ENCODE measurements around the gene YEATS2. TPM values are rescaled to one million over a fixed set of nuclear protein-coding genes. Genes with fewer than 3 reads are reported as not detected.

The YEATS2 gene
- total RNA-seq, 4 donors from 2014 or later, result 5.7 to 10.8 (median 9.3) TPM

- DNase-seq (no peak), ATAC-seq (no peak)
- Histone ChIP-seq H3K27me3 (no peaks in the 10 kb centered on the region), H3K9me3 (no peaks in the 10 kb centered on the region), H3K4me1 (no peaks in the 10 kb centered on the region), H3K27ac (no peak overlapping the region), H3K36me3 (peaks cover 0 to 77% of the 10 kb centered on the region in 2 donors), H3K4me3 (no peak overlapping the region)
- in situ Hi-C loops (cut with MboI; ENCODE audit: low sequenced_read_pairs in 4 of 4), result no loop called here
- TF ChIP-seq CTCF (IDR thresholded peaks at IDR 0.05 in 4 of 5, conservative IDR thresholded peaks at IDR 0.05 in 1 of 5) (no peak), POLR2A (IDR thresholded peaks at IDR 0.05) (no peak)
- intact Hi-C loops (cut with DNase I; ENCODE audit: low total_unique reads), result no loop called here
These were observed 109.7 kb downstream of the YEATS2 start for GRCh38 chr3:183807209-183807728.

GRCh38 chr3:183807881-183808280 lies 110.3 kb downstream of the YEATS2 start:
- TF ChIP-seq POLR2A (IDR thresholded peaks at IDR 0.05), result no peak
- TF ChIP-seq CTCF (IDR thresholded peaks at IDR 0.05 in 4 of 5, conservative IDR thresholded peaks at IDR 0.05 in 1 of 5), result no peak

GRCh38 chr3:183808355-183808754 lies 110.8 kb downstream of the YEATS2 start:
- Histone ChIP-seq H3K4me1 (no peaks in the 10 kb centered on the region), H3K27ac (no peak overlapping the region), H3K9me3 (no peaks in the 10 kb centered on the region), H3K4me3 (no peak overlapping the region), H3K36me3 (peaks cover 0 to 68% of the 10 kb centered on the region in 2 donors), H3K27me3 (no peaks in the 10 kb centered on the region)
- no peak for DNase-seq
- intact Hi-C loops (cut with DNase I; ENCODE audit: low total_unique reads) (no loop called here), in situ Hi-C loops (cut with MboI; ENCODE audit: low sequenced_read_pairs in 4 of 4) (no loop called here)
- no peak for TF ChIP-seq CTCF (IDR thresholded peaks at IDR 0.05 in 4 of 5, conservative IDR thresholded peaks at IDR 0.05 in 1 of 5)
- no peak for TF ChIP-seq POLR2A (IDR thresholded peaks at IDR 0.05)
- no peak for ATAC-seq

More at GRCh38 chr3:183807881-183808280, 110.3 kb downstream of the YEATS2 start:
- Histone ChIP-seq H3K9me3 (no peaks in the 10 kb centered on the region), H3K4me1 (no peaks in the 10 kb centered on the region), H3K36me3 (peaks cover 0 to 73% of the 10 kb centered on the region in 2 donors), H3K4me3 (no peak overlapping the region), H3K27ac (no peak overlapping the region), H3K27me3 (no peaks in the 10 kb centered on the region)
- DNase-seq, result no peak
- no peak for ATAC-seq
- intact Hi-C loops (cut with DNase I; ENCODE audit: low total_unique reads) (no loop called here), in situ Hi-C loops (cut with MboI; ENCODE audit: low sequenced_read_pairs in 4 of 4) (no loop called here)

GRCh38 chr3:183809270-183809669 lies 111.7 kb downstream of the YEATS2 start:
- in situ Hi-C loops (cut with MboI; ENCODE audit: low sequenced_read_pairs in 4 of 4), result no loop called here
- no peak for DNase-seq
- Histone ChIP-seq H3K4me3 (no peak overlapping the region), H3K36me3 (peaks cover 0 to 59% of the 10 kb centered on the region in 2 donors), H3K9me3 (no peaks in the 10 kb centered on the region), H3K27me3 (no peaks in the 10 kb centered on the region), H3K4me1 (no peaks in the 10 kb centered on the region), H3K27ac (no peak overlapping the region)
- no peak for TF ChIP-seq CTCF (IDR thresholded peaks at IDR 0.05 in 4 of 5, conservative IDR thresholded peaks at IDR 0.05 in 1 of 5)
- no peak for TF ChIP-seq POLR2A (IDR thresholded peaks at IDR 0.05)
- intact Hi-C loops (cut with DNase I; ENCODE audit: low total_unique reads), result no loop called here
- no peak for ATAC-seq
